GM19452 (cell line): Measurements from ENCODE around the gene TMED10.

ENCODE experiments used
- ATAC-seq: cut with Tn5 transposase; IDR thresholded peaks from one replicate; pipeline ENCODE4 v1.9.1; 2021; ENCODE audit not compliant: unreplicated experiment

Gene TMED10

GRCh38 chr14:75090353-75090752 lies 86.1 kb downstream of the TMED10 start:
- ATAC-seq = no peak

- no peak for ATAC-seq
Measured at GRCh38 chr14:75088566-75089373, 87.6 kb downstream of the TMED10 start.

GRCh38 chr14:75088153-75088552 lies 88.3 kb downstream of the TMED10 start:
- ATAC-seq = no peak

GRCh38 chr14:75084513-75084912 lies 91.9 kb downstream of the TMED10 start:
- no peak for ATAC-seq

GRCh38 chr14:75083271-75083670 lies 93.1 kb downstream of the TMED10 start:
- no peak for ATAC-seq

GRCh38 chr14:75081660-75082229 lies 94.7 kb downstream of the TMED10 start:
- ATAC-seq = no peak
